NCI-H2171 treated with DMSO at 0.1 percent for 48 hours (cell line): ENCODE results near the gene WDR35.

Experiments
- DNase-seq: peaks from one replicate; lab custom pipeline; 2025; lab: John Stamatoyannopoulos, UW

Gene WDR35

GRCh38 chr2:19868701-19869580 is 121.0 kb downstream of the WDR35 start:
- DNase-seq, result no peak

DNA sequence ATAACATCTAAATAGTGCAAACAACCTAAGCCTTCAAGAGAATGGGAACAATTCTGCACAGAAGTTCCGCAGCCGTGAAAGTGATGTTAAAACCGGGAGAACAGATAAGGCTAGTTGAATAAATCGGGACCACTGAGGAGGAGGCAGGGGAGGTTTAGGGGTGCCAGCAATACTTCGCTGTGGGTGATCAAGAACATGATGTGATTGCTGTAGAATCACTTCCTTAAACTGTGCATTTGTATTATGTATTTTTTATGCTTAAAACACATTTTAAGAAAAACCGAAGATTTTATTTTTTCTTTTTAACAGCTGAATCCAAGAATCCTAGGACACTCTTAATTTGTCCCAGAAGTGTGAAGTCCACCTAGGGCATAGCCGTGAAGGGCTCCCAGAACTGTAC is 121.7 kb downstream of the WDR35 start:
- DNase-seq, result no peak

- DNase-seq, result no peak
These were observed 123.1 kb downstream of the WDR35 start for GRCh38 chr2:19866771-19867170.

GRCh38 chr2:19865151-19865550 is 124.8 kb downstream of the WDR35 start:
- no peak for DNase-seq

GRCh38 chr2:19864381-19864780 is 125.5 kb downstream of the WDR35 start:
- peak; percentile 36 for DNase-seq

DNA sequence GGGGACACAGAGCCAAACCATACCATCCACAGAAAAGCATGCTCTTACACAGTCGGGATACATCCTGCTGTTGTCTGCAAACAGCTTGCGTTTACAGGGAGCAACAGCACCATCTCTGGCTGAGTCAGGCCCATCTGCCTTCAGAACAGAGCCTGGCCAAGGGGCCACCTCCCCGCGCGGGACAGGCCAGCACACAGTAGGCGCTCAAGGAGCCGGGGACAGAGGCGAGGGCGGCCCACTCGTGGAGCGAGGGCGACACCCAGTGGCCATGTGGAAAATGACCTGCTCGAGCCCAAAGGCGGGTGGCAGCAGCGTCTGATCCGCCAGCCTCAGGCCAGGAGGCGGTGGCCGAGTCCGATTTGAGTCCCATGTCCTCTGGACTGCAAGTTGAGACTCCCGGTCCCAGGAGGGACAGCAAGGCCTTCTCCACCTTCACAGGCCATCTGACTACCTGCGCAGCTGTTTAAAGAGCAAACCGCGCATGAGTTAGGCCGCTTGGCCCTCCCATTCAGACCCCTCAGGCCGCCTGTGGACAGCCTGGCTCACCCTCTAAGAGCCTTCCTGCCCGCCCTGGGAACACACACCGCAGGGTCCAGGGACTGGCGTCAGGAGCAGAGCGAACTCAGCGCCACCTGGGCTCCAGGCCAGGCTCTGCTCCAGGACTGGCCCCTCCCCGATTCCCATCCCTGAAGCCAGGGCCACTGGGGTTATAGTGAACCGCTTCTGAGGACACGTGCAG is 126.4 kb downstream of the WDR35 start:
- DNase-seq, result peak; percentile 58

DNA sequence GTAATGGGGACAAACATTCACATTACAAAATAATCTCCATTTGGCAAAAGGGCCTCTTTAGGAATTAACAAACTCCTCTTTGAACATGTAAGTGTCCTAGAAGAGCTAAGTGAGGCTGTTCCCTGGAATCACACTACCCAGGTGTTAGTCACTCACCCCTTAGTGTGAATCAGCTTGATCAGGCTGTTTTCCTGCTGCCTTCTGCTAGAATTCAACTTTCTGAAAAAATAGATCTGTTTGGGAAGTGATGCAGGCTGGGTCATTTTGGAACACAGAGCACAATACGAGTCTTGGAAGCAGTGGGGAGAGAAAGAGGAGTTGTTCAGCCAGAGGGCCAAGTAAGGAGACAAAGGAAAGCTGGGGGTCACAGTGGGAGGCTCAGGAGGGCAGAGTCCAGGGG is 128.1 kb downstream of the WDR35 start:
- no peak for DNase-seq
